ENCODE measurements around the gene CD177. TPM values are rescaled to one million over a fixed set of nuclear protein-coding genes. Genes with fewer than 3 reads are reported as not detected.
"Not testable (repeated sequence)": the region's sequence is repeated elsewhere in the genome, so short reads cannot be mapped to it uniquely, and the experiment has no call there.

Gene CD177
- total RNA-seq, 1 experiment from 2014 or later = 0.09 TPM

- H3K4me2 ChIP-seq (ENCODE audit: insufficient read depth, insufficient read length, low read length); H2BK5ac ChIP-seq (ENCODE audit: insufficient read length, low read length); H2BK15ac ChIP-seq (ENCODE audit: low read depth, low read length); H3K27ac ChIP-seq (ENCODE audit: insufficient read length, low read depth, low read length); H4K20me1 ChIP-seq (ENCODE audit: control insufficient read depth, insufficient read depth, insufficient read length); H4K8ac ChIP-seq (replicated peaks; ENCODE audit: insufficient read length, low read depth, low read length); H3K4me3 Mint-ChIP-seq; H3K56ac ChIP-seq (ENCODE audit: insufficient read length, low read depth, low read length); H3K27ac Mint-ChIP-seq; H3K4me1 Mint-ChIP-seq; H3K4ac ChIP-seq (ENCODE audit: low read depth, low read length); H3K18ac ChIP-seq (ENCODE audit: insufficient read length, low read depth, low read length); H2BK20ac ChIP-seq (ENCODE audit: low read depth, low read length, poor library complexity, severe bottlenecking); H3K79me2 ChIP-seq (ENCODE audit: insufficient read depth, low read length); H3K23ac ChIP-seq (ENCODE audit: insufficient read length, low read depth, low read length); H3K23me2 ChIP-seq (ENCODE audit: insufficient read length, low read depth, low read length, poor library complexity, severe bottlenecking); H3K36me3 Mint-ChIP-seq (ENCODE audit: insufficient read depth in 1 of 3, low read depth in 3 of 3); H2AK5ac ChIP-seq (ENCODE audit: insufficient read length, low read length); H3K79me1 ChIP-seq (ENCODE audit: insufficient read depth, low read depth, low read length, poor library complexity, severe bottlenecking); H2BK12ac ChIP-seq (ENCODE audit: insufficient read length, low read depth, low read length); DNase-seq; H3K9me3 ChIP-seq (ENCODE audit: control insufficient read depth, low read depth, low read length); H3K9ac ChIP-seq (ENCODE audit: extremely low read depth, insufficient read length, low read length); H3K14ac ChIP-seq (ENCODE audit: insufficient read depth, low read length); H4K5ac ChIP-seq (ENCODE audit: insufficient read length, low read depth, low read length); H3T11ph ChIP-seq (ENCODE audit: low read length); H3K27me3 ChIP-seq (ENCODE audit: insufficient read depth, low read length); H4K91ac ChIP-seq (ENCODE audit: insufficient read length, low read depth, low read length); H3K27me3 Mint-ChIP-seq (ENCODE audit: low read depth); H2BK120ac ChIP-seq (ENCODE audit: low read depth, low read length, poor library complexity, severe bottlenecking); H3K4me1 ChIP-seq (ENCODE audit: insufficient read depth, low read length); H2AFZ ChIP-seq (ENCODE audit: low read length): not testable (repeated sequence)
- WGBS (ENCODE audit: extremely low coverage, insufficient read length, low lambda C conversion rate) = no CpG with 5 or more reads among the region's 8 CpGs
- peaks cover 23 to 42% of the 10 kb centered on the region in 2 experiments for H3K9me3 Mint-ChIP-seq
These were observed 3.7 kb upstream of the CD177 start for GRCh38 chr19:43349813-43350212.

All from H9 (cell line).